NCI-H446 (cell line): ENCODE results near the gene NUP42.
"Not testable (repeated sequence)": the region's sequence is repeated elsewhere in the genome, so short reads cannot be mapped to it uniquely, and the experiment has no call there.

Experiments
- DNase-seq, 2 experiments: peaks; one replicate each; lab custom pipeline; 2025; lab: John Stamatoyannopoulos, UW

The NUP42 gene

GRCh38 chr7:23204241-23204640 is 22.4 kb downstream of the NUP42 start:
- DNase-seq: no peak

GRCh38 chr7:23205577-23205908 is 23.7 kb downstream of the NUP42 start:
- no peak for DNase-seq

GRCh38 chr7:23205909-23206767 is 24.3 kb downstream of the NUP42 start:
- no peak for DNase-seq

GRCh38 chr7:23207021-23207420 is 25.2 kb downstream of the NUP42 start:
- no peak for DNase-seq

GRCh38 chr7:23207884-23208283 is 26.0 kb downstream of the NUP42 start:
- DNase-seq: no peak

- no peak for DNase-seq
Observed at GRCh38 chr7:23208316-23208715, 26.5 kb downstream of the NUP42 start.

- no peak for DNase-seq
Observed at GRCh38 chr7:23210506-23210905, 28.7 kb downstream of the NUP42 start.

- DNase-seq: no peak
Observed at GRCh38 chr7:23211589-23211988, 29.7 kb downstream of the NUP42 start.

- DNase-seq: no peak
Observed at GRCh38 chr7:23212395-23212794, 30.5 kb downstream of the NUP42 start.

GRCh38 chr7:23212841-23213240 is 31.0 kb downstream of the NUP42 start:
- DNase-seq: no peak

- no peak for DNase-seq
Observed at GRCh38 chr7:23213755-23214154, 31.9 kb downstream of the NUP42 start.

- no peak for DNase-seq
Observed at GRCh38 chr7:23214423-23214822, 32.6 kb downstream of the NUP42 start.

- DNase-seq: no peak
Observed at GRCh38 chr7:23214938-23215337, 33.1 kb downstream of the NUP42 start.

GRCh38 chr7:23216021-23216420 is 34.2 kb downstream of the NUP42 start:
- no peak for DNase-seq

- DNase-seq: no peak
Observed at GRCh38 chr7:23218196-23218595, 36.3 kb downstream of the NUP42 start.

- no peak for DNase-seq
Observed at GRCh38 chr7:23220690-23221305, 39.0 kb downstream of the NUP42 start.

GRCh38 chr7:23222439-23223030 is 40.7 kb downstream of the NUP42 start:
- no peak for DNase-seq

GRCh38 chr7:23224364-23224763 is 42.5 kb downstream of the NUP42 start:
- not testable (repeated sequence) for DNase-seq

GRCh38 chr7:23226844-23227450 is 45.1 kb downstream of the NUP42 start:
- DNase-seq: no peak

GRCh38 chr7:23228412-23228811 is 46.6 kb downstream of the NUP42 start:
- DNase-seq: no peak

GRCh38 chr7:23230641-23231101 is 48.8 kb downstream of the NUP42 start:
- no peak for DNase-seq

GRCh38 chr7:23232966-23233365 is 51.1 kb downstream of the NUP42 start:
- DNase-seq: no peak
